Measurements from ENCODE around the gene NFKBIE. TPM values are rescaled to one million over a fixed set of nuclear protein-coding genes. Genes with fewer than 3 reads are reported as not detected.

NFKBIE gene
- total and polyA plus RNA-seq, 9 of the 15 experiments (the other 6 are each of a cell fraction or from before 2014, with no cell fraction given) = 2.1 to 16.4 (median 11.7) TPM

DNA sequence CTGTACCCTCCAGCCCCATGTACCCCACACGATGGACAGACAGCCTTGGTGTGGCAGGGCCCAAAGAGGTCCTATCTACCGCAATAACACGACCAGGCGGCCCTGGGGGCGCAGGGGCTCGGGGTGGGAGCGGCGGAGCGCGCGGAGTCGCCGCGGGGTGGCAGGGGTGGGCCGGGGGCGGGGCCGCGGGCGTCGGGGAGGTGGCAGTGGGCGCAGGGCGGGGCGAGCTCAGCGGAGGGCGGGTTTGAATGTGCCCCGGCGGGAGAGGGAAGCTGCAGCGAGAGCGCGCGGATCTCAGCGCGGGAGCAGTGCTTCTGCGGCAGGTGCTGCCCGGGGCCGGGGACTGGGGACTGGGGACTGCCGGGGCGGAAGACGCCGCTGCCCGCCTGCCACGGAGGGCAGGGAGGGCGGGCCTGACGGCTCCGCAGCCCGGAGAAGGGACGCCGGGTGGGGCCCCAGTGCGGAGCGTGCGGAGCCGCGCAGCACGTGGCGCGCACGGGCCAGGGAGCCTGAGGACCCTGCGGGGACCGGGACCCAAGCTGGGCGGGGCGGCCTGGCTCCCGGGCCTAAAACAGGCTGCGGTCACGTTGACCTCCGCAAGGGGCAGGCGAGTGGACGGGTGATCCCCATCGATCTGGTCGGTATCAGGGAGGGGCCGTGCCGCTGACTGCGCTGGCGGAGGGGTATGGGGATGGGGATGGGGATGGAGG, 41.9 kb downstream of the NFKBIE start, which contains the start of gene SLC29A1 (continued):
- no peak for TF ChIP-seq SIX5 (IDR thresholded peaks at IDR 0.05; ENCODE audit: borderline replicate concordance in 1 of 2, insufficient read depth in 1 of 2, low read depth in 1 of 2, low read length in 2 of 2)
- TF ChIP-seq ZNF133 (CRISPR knock-in tag; IDR thresholded peaks at IDR 0.05) = no peak
- TF ChIP-seq, protein P1, sequence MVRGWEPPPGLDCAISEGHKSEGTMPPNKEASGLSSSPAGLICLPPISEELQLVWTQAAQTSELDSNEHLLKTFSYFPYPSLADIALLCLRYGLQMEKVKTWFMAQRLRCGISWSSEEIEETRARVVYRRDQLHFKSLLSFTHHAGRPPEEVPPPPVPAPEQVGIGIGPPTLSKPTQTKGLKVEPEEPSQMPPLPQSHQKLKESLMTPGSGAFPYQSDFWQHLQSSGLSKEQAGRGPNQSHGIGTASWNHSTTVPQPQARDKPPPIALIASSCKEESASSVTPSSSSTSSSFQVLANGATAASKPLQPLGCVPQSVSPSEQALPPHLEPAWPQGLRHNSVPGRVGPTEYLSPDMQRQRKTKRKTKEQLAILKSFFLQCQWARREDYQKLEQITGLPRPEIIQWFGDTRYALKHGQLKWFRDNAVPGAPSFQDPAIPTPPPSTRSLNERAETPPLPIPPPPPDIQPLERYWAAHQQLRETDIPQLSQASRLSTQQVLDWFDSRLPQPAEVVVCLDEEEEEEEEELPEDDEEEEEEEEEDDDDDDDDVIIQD (CRISPR knock-in tag; IDR thresholded peaks at IDR 0.05) = no peak
- peak; percentile 79 for TF ChIP-seq NR2C2 (CRISPR knock-in tag; IDR thresholded peaks at IDR 0.05)
- peak; percentile 60 for TF ChIP-seq NR2C2 (tag; IDR thresholded peaks at IDR 0.05)
- TF ChIP-seq SOX6 (IDR thresholded peaks at IDR 0.05) = peak; percentile 66
- TF ChIP-seq, protein P2, sequence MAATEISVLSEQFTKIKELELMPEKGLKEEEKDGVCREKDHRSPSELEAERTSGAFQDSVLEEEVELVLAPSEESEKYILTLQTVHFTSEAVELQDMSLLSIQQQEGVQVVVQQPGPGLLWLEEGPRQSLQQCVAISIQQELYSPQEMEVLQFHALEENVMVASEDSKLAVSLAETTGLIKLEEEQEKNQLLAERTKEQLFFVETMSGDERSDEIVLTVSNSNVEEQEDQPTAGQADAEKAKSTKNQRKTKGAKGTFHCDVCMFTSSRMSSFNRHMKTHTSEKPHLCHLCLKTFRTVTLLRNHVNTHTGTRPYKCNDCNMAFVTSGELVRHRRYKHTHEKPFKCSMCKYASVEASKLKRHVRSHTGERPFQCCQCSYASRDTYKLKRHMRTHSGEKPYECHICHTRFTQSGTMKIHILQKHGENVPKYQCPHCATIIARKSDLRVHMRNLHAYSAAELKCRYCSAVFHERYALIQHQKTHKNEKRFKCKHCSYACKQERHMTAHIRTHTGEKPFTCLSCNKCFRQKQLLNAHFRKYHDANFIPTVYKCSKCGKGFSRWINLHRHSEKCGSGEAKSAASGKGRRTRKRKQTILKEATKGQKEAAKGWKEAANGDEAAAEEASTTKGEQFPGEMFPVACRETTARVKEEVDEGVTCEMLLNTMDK (IDR thresholded peaks at IDR 0.05; ENCODE audit: borderline replicate concordance, insufficient read depth, low read depth, low read length, poor library complexity, severe bottlenecking) = peak; percentile 12
- no peak for TF ChIP-seq ZBTB8A (IDR thresholded peaks at IDR 0.05; ENCODE audit: partially characterized antibody)
- TF ChIP-seq, protein P3, sequence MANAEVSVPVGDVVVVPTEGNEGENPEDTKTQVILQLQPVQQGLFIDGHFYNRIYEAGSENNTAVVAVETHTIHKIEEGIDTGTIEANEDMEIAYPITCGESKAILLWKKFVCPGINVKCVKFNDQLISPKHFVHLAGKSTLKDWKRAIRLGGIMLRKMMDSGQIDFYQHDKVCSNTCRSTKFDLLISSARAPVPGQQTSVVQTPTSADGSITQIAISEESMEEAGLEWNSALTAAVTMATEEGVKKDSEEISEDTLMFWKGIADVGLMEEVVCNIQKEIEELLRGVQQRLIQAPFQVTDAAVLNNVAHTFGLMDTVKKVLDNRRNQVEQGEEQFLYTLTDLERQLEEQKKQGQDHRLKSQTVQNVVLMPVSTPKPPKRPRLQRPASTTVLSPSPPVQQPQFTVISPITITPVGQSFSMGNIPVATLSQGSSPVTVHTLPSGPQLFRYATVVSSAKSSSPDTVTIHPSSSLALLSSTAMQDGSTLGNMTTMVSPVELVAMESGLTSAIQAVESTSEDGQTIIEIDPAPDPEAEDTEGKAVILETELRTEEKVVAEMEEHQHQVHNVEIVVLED (CRISPR knock-in tag; IDR thresholded peaks at IDR 0.05) = peak; percentile 35; the same call in 1 of the 2 replicates
- TF ChIP-seq, protein P4, sequence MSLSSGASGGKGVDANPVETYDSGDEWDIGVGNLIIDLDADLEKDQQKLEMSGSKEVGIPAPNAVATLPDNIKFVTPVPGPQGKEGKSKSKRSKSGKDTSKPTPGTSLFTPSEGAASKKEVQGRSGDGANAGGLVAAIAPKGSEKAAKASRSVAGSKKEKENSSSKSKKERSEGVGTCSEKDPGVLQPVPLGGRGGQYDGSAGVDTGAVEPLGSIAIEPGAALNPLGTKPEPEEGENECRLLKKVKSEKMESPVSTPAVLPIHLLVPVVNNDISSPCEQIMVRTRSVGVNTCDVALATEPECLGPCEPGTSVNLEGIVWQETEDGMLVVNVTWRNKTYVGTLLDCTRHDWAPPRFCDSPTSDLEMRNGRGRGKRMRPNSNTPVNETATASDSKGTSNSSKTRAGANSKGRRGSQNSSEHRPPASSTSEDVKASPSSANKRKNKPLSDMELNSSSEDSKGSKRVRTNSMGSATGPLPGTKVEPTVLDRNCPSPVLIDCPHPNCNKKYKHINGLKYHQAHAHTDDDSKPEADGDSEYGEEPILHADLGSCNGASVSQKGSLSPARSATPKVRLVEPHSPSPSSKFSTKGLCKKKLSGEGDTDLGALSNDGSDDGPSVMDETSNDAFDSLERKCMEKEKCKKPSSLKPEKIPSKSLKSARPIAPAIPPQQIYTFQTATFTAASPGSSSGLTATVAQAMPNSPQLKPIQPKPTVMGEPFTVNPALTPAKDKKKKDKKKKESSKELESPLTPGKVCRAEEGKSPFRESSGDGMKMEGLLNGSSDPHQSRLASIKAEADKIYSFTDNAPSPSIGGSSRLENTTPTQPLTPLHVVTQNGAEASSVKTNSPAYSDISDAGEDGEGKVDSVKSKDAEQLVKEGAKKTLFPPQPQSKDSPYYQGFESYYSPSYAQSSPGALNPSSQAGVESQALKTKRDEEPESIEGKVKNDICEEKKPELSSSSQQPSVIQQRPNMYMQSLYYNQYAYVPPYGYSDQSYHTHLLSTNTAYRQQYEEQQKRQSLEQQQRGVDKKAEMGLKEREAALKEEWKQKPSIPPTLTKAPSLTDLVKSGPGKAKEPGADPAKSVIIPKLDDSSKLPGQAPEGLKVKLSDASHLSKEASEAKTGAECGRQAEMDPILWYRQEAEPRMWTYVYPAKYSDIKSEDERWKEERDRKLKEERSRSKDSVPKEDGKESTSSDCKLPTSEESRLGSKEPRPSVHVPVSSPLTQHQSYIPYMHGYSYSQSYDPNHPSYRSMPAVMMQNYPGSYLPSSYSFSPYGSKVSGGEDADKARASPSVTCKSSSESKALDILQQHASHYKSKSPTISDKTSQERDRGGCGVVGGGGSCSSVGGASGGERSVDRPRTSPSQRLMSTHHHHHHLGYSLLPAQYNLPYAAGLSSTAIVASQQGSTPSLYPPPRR (CRISPR knock-in tag; IDR thresholded peaks at IDR 0.05; ENCODE audit: borderline replicate concordance) = no peak
- TF ChIP-seq PYGO2 (tag; IDR thresholded peaks at IDR 0.05) = no peak
- TF ChIP-seq FOXJ2 (tag; IDR thresholded peaks at IDR 0.05) = no peak
- no peak for TF ChIP-seq CBX2 (IDR thresholded peaks at IDR 0.05; ENCODE audit: insufficient read depth, low read length, poor library complexity, severe bottlenecking)
- no peak for TF ChIP-seq NFE2 (IDR thresholded peaks at IDR 0.05; ENCODE audit: low read depth)
- TF ChIP-seq, protein P5, sequence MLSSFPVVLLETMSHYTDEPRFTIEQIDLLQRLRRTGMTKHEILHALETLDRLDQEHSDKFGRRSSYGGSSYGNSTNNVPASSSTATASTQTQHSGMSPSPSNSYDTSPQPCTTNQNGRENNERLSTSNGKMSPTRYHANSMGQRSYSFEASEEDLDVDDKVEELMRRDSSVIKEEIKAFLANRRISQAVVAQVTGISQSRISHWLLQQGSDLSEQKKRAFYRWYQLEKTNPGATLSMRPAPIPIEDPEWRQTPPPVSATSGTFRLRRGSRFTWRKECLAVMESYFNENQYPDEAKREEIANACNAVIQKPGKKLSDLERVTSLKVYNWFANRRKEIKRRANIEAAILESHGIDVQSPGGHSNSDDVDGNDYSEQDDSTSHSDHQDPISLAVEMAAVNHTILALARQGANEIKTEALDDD (IDR thresholded peaks at IDR 0.05) = no peak
